GM21367 (cell line): ENCODE results near the gene FBXL5.

Source experiments
- ATAC-seq: cut with Tn5 transposase; IDR thresholded peaks from one replicate; pipeline ENCODE4 v1.9.1; 2021; ENCODE audit not compliant: unreplicated experiment

FBXL5 gene

GRCh38 chr4:15562623-15563022, 92.5 kb downstream of the FBXL5 start:
- no peak for ATAC-seq

- ATAC-seq: no peak
Observed at GRCh38 chr4:15562114-15562513, 93.0 kb downstream of the FBXL5 start.

- no peak for ATAC-seq
Observed at GRCh38 chr4:15558561-15558960, 96.6 kb downstream of the FBXL5 start.

GRCh38 chr4:15557786-15558550, 97.2 kb downstream of the FBXL5 start:
- ATAC-seq: no peak

- no peak for ATAC-seq
Observed at GRCh38 chr4:15556511-15557092, 98.6 kb downstream of the FBXL5 start.
